T-helper 2 cell treated with Interferon-gamma antibody and Interleukin-4, amounts not matched to agents 5 μg/mL and 100 μg/mL, for 36 hours (primary cell): Measurements from ENCODE around the gene MRPL33.
"Not testable (repeated sequence)": the region's sequence is repeated elsewhere in the genome, so short reads cannot be mapped to it uniquely, and the experiment has no call there.

Experiments used
- DNase-seq: peaks from one replicate; pipeline ENCODE4 v3.0.0; 2021; ENCODE audit warnings: low spot score
- H3K27ac Mint-ChIP-seq: one replicate; pipeline ENCODE4 v1.8.0; 2021; ENCODE audit warnings: mild to moderate bottlenecking, mixed read lengths
- H3K27me3 Mint-ChIP-seq: one replicate; pipeline ENCODE4 v1.8.0; 2021; ENCODE audit warnings: low read depth, mixed read lengths
- H3K36me3 Mint-ChIP-seq: one replicate; pipeline ENCODE4 v1.8.0; 2021; ENCODE audit warnings: low read depth, mixed read lengths
- H3K4me1 Mint-ChIP-seq: one replicate; pipeline ENCODE4 v1.8.0; 2021; ENCODE audit warnings: low read depth, mixed read lengths
- H3K4me3 Mint-ChIP-seq: one replicate; pipeline ENCODE4 v1.8.0; 2022; ENCODE audit warnings: mild to moderate bottlenecking, moderate library complexity, mixed read lengths
- H3K9me3 Mint-ChIP-seq: one replicate; pipeline ENCODE4 v1.8.0; 2021; ENCODE audit warnings: mixed read lengths

MRPL33 gene

GRCh38 chr2:27752551-27753237 lies 18.8 kb upstream of the MRPL33 start:
- Mint-ChIP-seq H3K4me3 (no peak overlapping the region), H3K9me3 (peaks cover 17% of the 10 kb centered on the region), H3K4me1 (no peaks in the 10 kb centered on the region), H3K27ac (no peak overlapping the region), H3K36me3 (no peaks in the 10 kb centered on the region), H3K27me3 (peaks cover 8% of the 10 kb centered on the region)
- DNase-seq, result no peak

GRCh38 chr2:27754138-27754588 lies 17.4 kb upstream of the MRPL33 start:
- DNase-seq, result peak; percentile 70
- Mint-ChIP-seq H3K27ac (no peak overlapping the region), H3K27me3 (no peaks in the 10 kb centered on the region), H3K4me3 (no peak overlapping the region), H3K9me3 (peaks cover 7% of the 10 kb centered on the region), H3K4me1 (no peaks in the 10 kb centered on the region), H3K36me3 (no peaks in the 10 kb centered on the region)

GRCh38 chr2:27754831-27755230 lies 16.7 kb upstream of the MRPL33 start:
- H3K36me3 Mint-ChIP-seq, result no peaks in the 10 kb centered on the region
- H3K9me3 Mint-ChIP-seq, result peaks cover under 1% of the 10 kb centered on the region
- H3K4me3 Mint-ChIP-seq, result no peak overlapping the region
- no peak for DNase-seq
- no peak overlapping the region for H3K27ac Mint-ChIP-seq
- H3K4me1 Mint-ChIP-seq, result no peaks in the 10 kb centered on the region
- H3K27me3 Mint-ChIP-seq, result no peaks in the 10 kb centered on the region

- Mint-ChIP-seq H3K36me3 (no peaks in the 10 kb centered on the region), H3K4me3 (no peak overlapping the region), H3K9me3 (no peaks in the 10 kb centered on the region), H3K27me3 (no peaks in the 10 kb centered on the region), H3K4me1 (no peaks in the 10 kb centered on the region), H3K27ac (no peak overlapping the region)
- DNase-seq, result no peak
Measured at GRCh38 chr2:27756091-27756490, 15.4 kb upstream of the MRPL33 start.

- Mint-ChIP-seq H3K27ac (no peak overlapping the region), H3K36me3 (no peaks in the 10 kb centered on the region), H3K4me1 (no peaks in the 10 kb centered on the region), H3K4me3 (no peak overlapping the region), H3K9me3 (no peaks in the 10 kb centered on the region), H3K27me3 (no peaks in the 10 kb centered on the region)
- DNase-seq, result no peak
Measured at GRCh38 chr2:27756544-27757498, 14.7 kb upstream of the MRPL33 start.

GRCh38 chr2:27762951-27763906 lies 8.3 kb upstream of the MRPL33 start:
- Mint-ChIP-seq H3K36me3 (no peaks in the 10 kb centered on the region), H3K27ac (no peak overlapping the region), H3K9me3 (no peaks in the 10 kb centered on the region), H3K4me3 (no peak overlapping the region), H3K4me1 (peaks cover 6% of the 10 kb centered on the region), H3K27me3 (no peaks in the 10 kb centered on the region)
- no peak for DNase-seq

- Mint-ChIP-seq H3K27me3 (no peaks in the 10 kb centered on the region), H3K4me1 (peaks cover 6% of the 10 kb centered on the region), H3K36me3 (no peaks in the 10 kb centered on the region), H3K4me3 (no peak overlapping the region), H3K9me3 (no peaks in the 10 kb centered on the region), H3K27ac (no peak overlapping the region)
- no peak for DNase-seq
Measured at GRCh38 chr2:27763907-27764267, 7.6 kb upstream of the MRPL33 start.

GRCh38 chr2:27764526-27764925 lies 7.0 kb upstream of the MRPL33 start:
- H3K9me3 Mint-ChIP-seq, H3K27me3 Mint-ChIP-seq, DNase-seq, H3K27ac Mint-ChIP-seq, H3K36me3 Mint-ChIP-seq, H3K4me1 Mint-ChIP-seq, H3K4me3 Mint-ChIP-seq: not testable (repeated sequence)

- peaks cover 8% of the 10 kb centered on the region for H3K4me1 Mint-ChIP-seq
- H3K9me3 Mint-ChIP-seq, result no peaks in the 10 kb centered on the region
- peak overlapping the region; percentile 28 for H3K27ac Mint-ChIP-seq
- H3K27me3 Mint-ChIP-seq, result no peaks in the 10 kb centered on the region
- no peaks in the 10 kb centered on the region for H3K36me3 Mint-ChIP-seq
- H3K4me3 Mint-ChIP-seq, result peak overlapping the region; percentile 24
- peak; percentile 27 for DNase-seq
Measured at GRCh38 chr2:27765621-27766286, 5.8 kb upstream of the MRPL33 start.

- H3K4me1 Mint-ChIP-seq, result peaks cover 13% of the 10 kb centered on the region
- peak overlapping the region; percentile 24 for H3K4me3 Mint-ChIP-seq
- H3K27me3 Mint-ChIP-seq, result no peaks in the 10 kb centered on the region
- no peak overlapping the region for H3K27ac Mint-ChIP-seq
- H3K9me3 Mint-ChIP-seq, result no peaks in the 10 kb centered on the region
- DNase-seq, result no peak
- H3K36me3 Mint-ChIP-seq, result no peaks in the 10 kb centered on the region
Measured at GRCh38 chr2:27766287-27766661, 5.2 kb upstream of the MRPL33 start.

- Mint-ChIP-seq H3K27me3 (no peaks in the 10 kb centered on the region), H3K27ac (peak overlapping the region; percentile 96), H3K4me3 (peak overlapping the region; percentile 99), H3K36me3 (peaks cover 29% of the 10 kb centered on the region), H3K9me3 (no peaks in the 10 kb centered on the region), H3K4me1 (peaks cover 25% of the 10 kb centered on the region)
- no peak for DNase-seq
Measured at GRCh38 chr2:27771202-27771547, 344 bp upstream of the MRPL33 start.

GRCh38 chr2:27772804-27773203 lies 1.3 kb downstream of the MRPL33 start:
- H3K4me1 Mint-ChIP-seq, result peaks cover 22% of the 10 kb centered on the region
- H3K27me3 Mint-ChIP-seq, result no peaks in the 10 kb centered on the region

GRCh38 chr2:27773959-27774358 lies 2.4 kb downstream of the MRPL33 start:
- H3K27me3 Mint-ChIP-seq, result no peaks in the 10 kb centered on the region
- no peaks in the 10 kb centered on the region for H3K9me3 Mint-ChIP-seq
- no peak overlapping the region for H3K27ac Mint-ChIP-seq
- DNase-seq, result no peak
- peak overlapping the region; percentile 21 for H3K4me3 Mint-ChIP-seq
- peaks cover 26% of the 10 kb centered on the region for H3K4me1 Mint-ChIP-seq
- H3K36me3 Mint-ChIP-seq, result peaks cover 34% of the 10 kb centered on the region

More at GRCh38 chr2:27772804-27773203, 1.3 kb downstream of the MRPL33 start:
- Mint-ChIP-seq H3K36me3 (peaks cover 31% of the 10 kb centered on the region), H3K4me3 (peak overlapping the region; percentile 99), H3K27ac (peak overlapping the region; percentile 12), H3K9me3 (no peaks in the 10 kb centered on the region)
- DNase-seq, result no peak
